SW480 (cell line): Measurements from ENCODE around the gene CDH15.

ENCODE experiments used
- DNase-seq: peaks from one replicate; pipeline ENCODE4 v3.0.0-alpha.2; 2016; ENCODE audit warnings: low spot score

Gene CDH15

DNA sequence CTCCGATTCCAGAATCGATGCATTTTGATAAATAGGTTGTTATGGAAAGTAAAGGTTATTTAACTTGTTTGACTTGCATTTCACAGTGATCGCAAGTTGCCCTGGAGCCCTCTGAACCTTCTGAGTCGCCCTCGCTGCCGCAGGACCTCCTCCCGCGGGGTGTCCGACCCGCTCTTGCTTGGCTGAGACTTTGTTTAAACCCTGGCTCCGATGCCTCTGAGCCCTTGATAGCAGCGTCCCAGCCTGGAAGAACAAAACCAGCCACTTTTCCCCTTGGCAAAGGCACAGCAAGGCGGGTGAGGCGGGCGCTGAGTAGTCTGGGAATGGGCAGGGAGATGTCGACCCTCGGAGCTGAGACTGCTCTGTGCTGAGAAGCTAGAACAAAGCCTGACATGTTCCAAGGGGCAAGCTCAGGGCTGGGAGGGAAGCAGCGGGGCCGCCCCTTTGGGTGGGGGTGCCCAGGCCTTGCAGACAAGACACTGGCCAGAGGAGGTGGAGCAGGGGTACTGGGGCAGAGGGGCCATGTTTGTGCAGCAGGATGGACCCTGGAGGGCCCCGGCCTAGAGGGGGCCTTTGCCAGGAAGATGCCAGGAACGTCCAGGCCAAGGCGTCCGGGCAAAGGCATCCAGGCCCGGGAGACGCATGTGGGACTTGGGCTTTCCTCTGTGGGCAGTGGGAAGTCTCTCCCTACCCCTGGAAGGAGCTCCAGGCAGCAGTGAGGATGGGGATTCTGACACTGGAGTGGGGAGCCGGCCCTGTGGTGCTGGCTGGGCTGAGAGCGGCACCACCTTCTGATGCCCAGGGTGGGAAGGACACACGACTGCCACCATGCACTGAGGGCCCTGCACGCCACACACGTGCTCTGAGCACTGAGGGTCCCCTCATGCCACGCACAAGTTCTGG, 30.3 kb upstream of the CDH15 start:
- DNase-seq = no peak

DNA sequence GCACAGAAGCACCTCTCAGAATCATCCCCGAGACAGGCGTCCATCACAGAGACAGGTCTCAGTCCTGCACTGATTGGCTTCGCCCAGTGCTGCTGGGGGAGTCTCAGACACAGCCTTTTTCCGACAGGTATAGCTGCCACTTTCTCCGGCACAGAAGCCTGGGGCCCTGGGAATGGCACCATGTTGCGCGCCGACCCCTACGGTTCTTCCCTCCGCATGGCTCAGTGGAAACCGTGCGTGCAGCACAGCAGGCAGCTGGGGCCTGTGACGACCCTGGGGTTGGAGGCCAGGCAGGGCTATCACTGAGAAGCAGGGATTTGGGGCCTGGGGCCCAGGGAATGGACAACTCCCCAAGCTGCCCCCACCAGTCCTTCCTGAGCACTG, 29.7 kb upstream of the CDH15 start:
- DNase-seq = no peak

DNA sequence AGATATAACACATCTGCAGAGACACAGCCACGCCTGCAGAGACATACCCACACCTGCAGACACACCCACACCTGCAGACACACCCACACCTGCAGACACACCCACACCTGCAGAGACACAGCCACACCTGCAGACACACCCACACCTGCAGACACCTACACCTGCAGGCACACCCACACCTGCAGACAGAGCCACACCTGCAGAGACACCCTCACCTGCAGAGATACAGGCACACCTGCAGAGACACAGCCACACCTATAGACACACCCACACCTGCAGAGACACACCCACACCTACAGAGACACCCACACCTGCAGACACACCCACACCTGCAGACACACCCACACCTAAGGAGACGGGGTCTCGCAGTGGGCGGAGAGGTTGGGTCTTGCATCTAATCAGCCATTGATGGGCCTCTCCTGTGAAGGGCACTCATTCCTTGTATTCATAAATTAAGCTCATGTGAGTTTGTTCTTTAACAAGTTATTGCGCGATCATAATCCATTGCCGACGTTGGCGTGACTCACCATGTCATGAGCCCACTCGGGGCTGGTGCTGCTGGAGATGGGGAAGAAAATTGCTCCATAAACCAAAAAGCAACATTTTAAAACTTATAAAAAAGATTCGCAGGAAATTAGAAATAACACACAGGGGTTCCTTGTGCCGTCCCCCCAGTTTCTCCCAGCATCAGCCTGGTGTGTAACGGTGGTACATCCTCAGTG, 28.9 kb upstream of the CDH15 start:
- no peak for DNase-seq

DNA sequence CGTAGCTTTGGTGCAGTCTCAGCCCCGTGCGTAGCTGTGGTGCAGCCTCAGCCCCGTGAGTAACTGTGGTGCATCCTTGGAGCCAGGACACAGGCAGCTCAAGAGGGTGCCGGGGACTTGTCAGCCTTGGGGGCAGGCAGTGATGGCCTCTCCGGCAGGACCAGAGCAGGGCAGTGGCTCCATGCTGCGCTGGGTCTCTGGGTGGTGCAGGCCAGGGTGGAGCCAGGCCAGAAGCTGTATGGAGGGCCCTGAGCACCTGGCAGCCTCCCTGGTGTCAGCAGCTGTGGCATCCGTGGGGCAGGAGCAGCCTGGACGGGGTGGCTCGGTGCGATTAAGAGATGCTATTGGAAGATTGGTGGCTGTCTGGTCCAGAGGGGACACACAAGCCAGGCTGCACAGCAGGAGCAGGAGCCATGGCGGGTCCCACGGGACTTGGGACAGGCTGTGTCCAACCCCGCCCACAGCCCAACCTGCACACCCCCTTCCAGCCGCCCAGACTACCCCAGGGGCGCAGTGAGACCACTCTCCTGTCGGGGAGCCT, 28.3 kb upstream of the CDH15 start:
- no peak for DNase-seq

DNA sequence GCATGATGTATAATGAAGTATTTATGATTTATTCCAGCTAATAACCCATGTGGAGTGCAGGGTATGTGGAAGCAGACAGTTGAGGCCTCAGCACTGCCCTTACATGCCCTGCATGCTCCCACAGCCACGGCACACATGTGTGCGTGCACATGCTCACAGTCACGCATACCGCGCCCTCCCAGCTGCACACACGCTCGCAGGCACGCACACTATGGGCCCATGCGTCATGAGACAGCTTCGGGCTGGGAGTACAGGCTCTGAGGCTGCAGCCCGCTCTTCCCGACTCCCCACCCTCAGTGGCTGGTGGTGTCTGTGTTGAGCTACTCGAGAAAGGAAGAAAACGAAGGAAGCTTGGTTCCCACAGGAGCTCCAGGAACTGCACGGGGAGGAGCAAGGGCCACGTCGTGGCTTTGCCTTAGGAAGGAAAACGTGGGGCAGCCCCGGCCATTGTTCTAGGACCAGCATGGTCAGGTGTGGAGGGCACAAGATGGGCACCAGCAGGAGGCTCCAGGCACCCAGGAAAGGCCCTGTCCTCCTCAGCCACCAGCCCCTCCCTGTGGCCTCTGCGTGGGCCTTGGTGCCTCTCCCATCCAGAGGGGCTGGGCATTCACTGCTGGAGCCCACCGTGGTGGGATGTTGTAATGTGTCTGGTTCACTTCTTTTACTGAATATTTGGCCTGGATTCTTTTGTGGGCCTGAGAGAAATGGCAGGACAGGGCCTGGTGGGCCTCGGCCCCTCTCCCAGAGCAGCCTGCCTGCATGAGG, 27.5 kb upstream of the CDH15 start:
- DNase-seq = no peak

DNA sequence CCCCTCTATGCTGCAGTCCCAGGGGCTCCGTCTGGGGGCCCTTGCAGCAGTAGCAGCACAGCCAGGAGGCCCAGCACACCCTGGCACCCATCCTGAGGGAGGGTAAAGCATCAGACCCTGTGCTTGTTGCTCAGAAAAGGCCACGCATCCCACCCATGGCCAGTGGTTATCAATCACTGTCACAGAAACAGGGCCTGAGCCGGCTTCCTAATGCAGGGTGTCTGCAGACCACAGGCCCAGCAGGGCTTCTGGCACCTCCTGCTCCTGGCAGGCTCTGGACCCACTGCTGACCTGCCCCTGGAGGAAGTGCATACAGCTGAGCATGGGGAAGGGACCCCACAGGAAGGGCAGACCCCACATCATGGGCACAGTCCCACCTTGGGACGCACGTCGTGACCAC, 26.9 kb upstream of the CDH15 start:
- no peak for DNase-seq

DNA sequence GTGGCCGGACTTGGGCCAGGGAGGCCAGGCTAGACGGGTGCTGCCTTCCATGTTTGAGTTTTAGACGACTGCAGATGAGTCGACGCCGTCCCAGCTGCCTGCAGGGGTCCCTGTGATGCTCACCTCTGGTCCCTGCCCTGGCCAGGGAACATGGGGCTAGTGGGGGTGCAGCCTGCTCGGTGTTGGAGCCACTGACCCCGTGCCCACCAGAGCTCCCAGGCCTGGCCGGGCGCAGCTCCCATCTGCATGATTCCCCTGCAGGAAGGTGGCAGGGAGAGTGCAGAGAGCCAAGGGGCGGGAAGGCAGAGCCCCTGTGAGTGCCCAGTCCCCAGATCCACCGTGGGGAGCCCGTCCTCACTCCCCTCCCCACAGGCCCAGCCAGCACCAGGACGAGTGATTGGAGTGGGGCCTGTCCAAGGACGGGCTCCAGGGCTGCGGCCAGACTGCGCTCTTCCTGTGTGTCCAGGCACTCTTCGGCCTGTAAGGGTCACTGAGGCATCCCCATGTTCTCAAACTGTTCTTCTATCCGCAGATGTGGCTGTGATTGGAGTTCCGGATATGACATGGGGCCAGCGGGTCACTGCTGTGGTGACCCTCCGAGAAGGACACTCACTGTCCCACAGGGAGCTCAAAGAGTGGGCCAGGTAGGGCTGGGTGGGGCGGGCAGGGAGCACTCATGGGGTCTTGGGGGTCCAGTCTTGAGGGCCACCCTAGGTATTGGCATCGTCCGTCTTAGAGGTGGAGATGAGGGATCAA, 26.0 kb upstream of the CDH15 start:
- DNase-seq = no peak

DNA sequence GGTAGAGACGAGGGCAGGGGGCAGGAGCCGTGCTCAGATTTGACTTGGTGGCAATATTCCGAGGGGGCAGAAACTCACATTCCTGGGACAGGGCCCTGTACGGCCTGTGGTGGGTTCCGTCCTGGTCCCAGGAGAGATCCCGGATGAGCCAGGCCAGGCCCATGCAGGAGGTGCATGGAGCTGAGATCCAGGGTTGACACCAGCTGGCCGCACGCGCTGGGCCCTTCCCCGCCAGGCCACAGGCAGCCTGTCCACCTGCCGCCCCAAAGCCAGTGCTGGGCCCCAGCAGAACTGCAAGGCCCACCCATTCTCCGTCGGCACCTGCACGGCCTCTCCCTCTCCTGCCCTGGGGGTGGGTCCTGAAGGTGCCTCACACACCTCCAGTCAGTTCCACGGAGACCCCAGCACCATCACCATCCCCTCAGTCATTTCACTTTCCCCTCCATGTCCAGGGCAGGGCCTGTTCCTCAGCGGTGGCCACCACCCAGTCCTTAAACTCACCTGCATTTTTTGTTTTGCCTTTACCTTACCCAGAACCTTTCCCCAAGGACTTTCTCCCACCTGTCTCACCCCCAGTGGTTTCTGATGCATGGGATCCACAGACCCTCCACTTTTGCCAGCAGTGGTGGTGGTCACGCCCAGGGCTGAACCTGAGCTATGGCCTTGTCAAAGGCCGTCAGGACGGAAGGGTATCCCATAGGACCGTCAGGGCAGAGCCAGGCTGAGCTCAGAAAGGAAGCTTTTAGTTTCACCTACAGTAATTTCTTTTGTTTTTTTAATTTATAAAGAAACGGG, 25.1 kb upstream of the CDH15 start:
- DNase-seq = no peak

DNA sequence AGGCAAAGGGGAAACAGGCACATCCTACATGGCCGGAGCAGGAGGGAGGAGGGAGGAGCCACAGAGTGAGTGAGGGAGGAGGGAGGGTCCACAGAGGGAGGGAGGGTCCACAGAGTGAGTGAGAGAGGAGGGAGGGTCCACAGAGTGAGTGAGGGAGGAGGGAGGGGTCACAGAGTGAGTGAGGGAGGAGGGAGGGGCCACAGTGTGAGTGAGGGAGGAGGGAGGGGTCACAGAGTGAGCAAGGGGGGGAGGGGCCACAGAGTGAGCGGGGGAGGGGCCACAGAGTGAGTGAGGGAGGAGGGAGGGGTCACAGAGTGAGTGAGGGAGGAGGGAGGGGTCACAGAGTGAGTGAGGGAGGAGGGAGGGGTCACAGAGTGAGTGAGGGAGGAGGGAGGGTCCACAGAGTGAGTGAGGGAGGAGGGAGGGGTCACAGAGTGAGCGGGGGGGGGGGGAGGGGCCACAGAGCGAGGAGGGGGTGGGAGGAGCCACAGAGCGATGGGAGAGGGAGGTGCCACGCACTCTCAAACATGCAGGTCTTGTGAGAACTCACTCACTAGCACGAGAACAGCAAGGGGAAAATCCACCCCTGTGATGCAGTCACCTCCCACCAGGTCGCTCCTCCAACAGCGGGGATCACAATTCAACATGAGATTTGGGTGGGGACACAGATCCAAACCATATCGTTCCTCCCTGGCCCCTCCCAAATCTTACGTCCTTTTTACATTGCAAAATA, 24.3 kb upstream of the CDH15 start:
- DNase-seq = no peak

DNA sequence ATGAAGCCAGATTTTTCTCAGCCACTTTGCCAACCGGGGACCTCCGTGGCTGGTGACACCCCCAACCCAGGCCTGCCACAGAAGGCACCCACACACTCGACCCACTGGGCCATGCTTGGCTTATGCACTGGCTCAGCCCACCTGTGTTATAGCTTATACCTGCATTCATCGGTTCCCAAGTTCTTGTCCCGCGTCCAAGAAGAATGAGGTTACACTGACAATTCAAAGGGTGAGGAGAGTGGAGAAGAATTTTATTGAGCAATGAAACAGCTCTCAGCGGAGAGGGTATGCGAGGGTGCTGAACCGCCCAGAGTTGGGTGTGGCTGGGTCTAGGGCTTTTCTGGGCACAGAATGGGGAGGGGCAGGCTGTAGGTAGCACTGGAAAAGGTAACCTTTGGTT, 22.2 kb upstream of the CDH15 start:
- DNase-seq = no peak

DNA sequence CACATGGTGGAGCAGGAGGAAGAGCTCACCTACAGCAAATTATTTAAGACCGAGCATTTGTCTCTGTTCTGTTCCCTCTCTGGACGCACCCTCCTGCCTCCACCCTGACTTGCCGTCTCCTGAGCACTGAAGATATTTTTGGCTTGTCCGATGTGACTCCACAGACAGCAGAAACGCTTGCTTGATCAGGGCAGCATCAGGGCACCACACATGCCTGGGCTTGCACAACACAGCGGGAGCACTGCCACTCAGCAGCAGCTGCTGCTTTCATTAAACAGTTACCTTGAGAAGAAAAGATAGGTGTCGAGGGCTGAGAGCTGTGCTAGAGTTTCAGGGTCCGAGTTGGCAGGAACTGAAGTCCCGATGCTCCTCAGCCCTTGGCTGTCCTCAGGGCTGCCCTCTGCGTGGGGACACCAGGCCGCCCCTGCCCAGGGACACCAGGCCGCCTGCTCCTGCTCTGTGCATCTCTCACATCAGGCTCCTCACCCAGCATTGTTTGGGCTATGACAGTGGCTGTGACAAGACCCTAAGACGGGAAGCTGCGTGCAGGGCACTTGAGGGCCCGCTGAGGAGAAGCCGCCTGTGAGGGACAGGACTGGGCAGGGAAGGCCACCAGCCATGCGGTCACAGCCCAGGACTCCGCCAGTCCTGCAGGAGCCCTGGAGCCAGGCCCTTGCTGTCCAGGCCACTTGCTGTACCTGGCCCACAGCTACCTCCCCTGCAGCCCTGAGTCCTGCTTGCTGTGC, 21.3 kb upstream of the CDH15 start:
- no peak for DNase-seq

DNA sequence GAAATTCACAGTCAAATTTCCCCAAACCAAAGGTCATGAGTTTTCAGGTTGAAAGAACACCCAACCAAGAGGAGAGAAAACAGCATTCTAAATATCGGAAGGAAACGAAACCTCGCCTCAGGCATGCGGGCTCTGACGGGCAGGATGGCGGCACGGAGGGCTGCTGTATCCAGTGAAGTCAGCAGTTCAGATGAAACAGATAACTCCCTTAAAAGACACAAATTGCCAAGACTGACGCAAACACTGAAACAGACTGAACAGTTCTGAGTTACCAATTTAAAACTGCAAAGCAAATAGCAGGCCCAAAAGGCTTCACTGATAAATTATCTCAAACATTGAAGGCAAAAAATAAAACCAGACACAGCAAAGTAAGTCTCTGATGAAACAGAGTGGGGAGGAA, 20.6 kb upstream of the CDH15 start:
- DNase-seq = no peak

DNA sequence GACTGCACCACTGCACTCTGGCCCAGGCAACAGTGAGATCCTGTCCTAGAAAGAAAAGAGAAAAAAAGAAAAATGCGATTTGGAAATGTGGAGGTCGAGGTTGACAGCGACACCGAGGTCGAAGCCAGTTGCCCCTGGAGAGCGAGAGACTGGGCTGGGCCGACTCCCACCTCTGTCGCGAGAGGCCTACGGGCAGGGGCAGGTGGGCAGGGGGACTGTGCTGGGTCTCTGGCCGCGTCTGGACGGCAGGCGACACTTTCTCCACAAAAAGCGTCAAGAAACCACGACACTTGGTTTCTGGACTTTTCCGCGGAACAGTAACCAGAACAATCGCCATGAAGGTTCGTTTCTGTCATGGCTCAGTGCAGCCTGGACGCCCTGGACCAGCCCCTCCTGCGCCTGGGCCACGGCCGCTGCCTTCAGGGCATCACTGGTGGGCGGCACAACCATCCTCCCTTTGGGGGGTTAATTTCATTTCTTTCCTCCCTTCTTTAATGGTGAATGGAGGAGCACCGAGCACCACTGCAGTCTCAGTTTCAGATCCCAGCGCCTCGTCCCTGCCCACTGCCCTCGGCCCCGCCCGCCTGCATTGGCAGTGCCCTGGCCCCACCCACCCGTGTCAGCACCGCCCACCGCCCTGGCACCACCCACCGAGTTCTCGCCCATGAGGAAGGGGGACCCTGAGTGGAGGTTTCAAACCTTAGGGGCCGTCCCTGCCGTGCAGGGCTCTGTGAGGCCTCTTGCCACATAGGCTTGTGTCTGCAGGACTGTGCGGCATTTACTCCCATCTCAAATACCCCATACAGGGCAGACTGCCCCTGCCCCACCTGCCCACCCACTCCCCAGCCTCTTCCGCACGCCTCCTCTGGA, 18.5 kb upstream of the CDH15 start:
- DNase-seq = no peak

DNA sequence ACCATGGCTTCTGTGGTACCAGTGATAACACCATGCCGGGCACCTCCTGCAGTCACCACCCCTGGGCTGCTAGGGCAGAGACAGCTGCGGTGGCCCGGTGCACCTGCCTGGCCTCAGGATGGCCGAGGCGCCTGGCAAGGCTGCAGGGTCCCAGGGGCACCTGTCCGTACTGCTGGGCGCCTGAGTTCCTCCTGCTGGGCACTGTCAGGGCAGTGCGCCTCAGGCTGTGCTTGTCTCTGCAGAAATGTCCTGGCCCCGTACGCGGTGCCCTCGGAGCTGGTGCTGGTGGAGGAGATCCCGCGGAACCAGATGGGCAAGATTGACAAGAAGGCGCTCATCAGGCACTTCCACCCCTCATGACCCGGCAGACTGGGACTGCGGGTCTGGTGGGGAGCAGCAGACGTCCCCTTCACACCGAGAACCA, 17.7 kb upstream of the CDH15 start:
- DNase-seq = no peak

DNA sequence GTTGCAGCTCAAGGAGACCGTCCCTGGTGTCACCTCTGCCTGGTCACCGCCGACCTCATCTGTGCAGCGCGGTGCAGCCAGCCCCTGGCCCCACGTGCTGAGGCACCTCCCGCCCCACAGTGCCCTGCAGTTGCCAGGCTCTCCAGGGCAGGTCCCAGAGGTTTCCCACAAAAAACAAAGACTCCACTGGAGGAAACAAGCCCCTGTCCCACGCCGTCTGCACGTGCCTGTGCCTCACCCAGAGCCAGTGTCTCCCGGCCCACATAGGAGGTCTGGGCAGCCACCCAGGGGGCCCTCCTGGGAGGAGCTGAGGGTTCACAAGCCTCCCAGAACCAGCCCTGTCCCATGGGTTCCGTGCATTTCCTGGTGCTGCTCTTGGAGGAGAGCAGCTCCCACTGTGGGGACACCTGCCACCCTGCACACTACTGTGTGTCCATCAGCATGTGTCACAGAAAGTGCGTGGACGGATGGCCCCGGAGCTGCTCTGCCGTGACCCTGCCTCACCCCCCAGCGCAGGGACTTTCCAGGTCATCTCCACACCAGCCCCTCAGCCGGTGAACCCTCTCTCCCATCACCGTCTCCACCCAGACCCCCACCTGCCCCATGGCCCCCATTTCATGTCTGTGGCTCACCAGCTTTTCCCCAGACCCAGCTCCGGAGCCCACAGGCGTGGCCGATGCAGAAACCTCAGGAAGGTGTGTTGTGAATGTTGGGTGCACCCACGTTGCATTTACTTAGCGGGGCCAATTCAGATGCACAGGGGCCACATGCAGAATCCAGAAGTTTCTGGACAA, 17.0 kb upstream of the CDH15 start:
- DNase-seq = no peak

DNA sequence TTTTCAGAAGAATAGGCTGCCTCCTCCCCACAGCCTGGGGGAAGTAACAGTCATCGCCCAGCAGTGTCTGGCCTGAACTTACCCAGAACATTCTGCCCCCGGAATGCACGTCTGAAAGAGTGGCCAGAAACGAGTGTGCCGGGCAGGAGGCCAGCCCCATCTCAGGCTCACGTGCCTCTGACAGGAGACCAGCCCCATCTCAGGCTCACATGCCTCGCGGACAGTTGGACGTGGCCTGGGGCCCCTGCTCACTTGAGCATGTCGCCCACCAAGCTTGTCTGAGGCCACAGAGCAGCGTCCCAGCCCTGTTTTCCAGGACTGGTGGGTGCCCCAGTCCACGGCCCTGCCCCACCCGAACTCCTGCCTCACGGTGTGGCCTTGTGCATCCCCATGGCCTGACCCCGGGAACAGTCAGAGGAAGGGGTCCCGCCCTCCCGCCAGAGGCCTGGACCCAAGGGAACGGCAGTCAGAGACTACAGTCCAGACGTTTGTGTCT, 16.3 kb upstream of the CDH15 start:
- DNase-seq = no peak
